Ascending aorta (tissue), 2 donors: Measurements from ENCODE around the gene SUPT3H. TPM values are rescaled to one million over a fixed set of nuclear protein-coding genes. Genes with fewer than 3 reads are reported as not detected.

ENCODE experiments used
- DNase-seq, 2 donors: peaks; one replicate each; pipeline ENCODE4 v3.0.0-alpha.2; 2019; ENCODE audit warnings: low spot score in 2 of 2
- H3K27ac ChIP-seq, 2 donors: fragments of 200-600 bp; sonication (generic); one replicate each; pipeline ENCODE4 v1.5.1; 2016 to 2017; ENCODE audit warnings: mild to moderate bottlenecking in 1 of 2
- H3K27me3 ChIP-seq: fragments of 200-600 bp; sonication (generic); one replicate; pipeline ENCODE4 v1.5.1; 2017
- H3K36me3 ChIP-seq, 2 donors: fragments of 200-600 bp; sonication (generic); one replicate each; pipeline ENCODE4 v1.5.1; 2016
- H3K4me1 ChIP-seq, 2 donors: fragments of 200-600 bp; sonication (generic); one replicate each; pipeline ENCODE4 v1.5.1; 2016 to 2017; ENCODE audit warnings: mild to moderate bottlenecking in 1 of 2
- H3K4me3 ChIP-seq, 2 donors: fragments of 200-600 bp; sonication (generic); one replicate each; pipeline ENCODE4 v1.5.1; 2016 to 2017; ENCODE audit warnings: mild to moderate bottlenecking in 1 of 2
- H3K9me3 ChIP-seq, 2 donors: fragments of 200-600 bp; sonication (generic); one replicate each; pipeline ENCODE4 v1.5.1; 2016
- intact Hi-C: fragments of 100-400 bp; cut with DNase I; formaldehyde crosslinking; loops from one replicate; pipeline ENCODE4 v1.15.1; 2023
- total RNA-seq: library from RNA; depleted of rRNA; stranded (reverse); fragments of >200 nt; gene quantifications from one replicate; pipeline ENCODE4 v1.1.0, GENCODE V29; 2016
- TF ChIP-seq, protein P1 (sequence below), 3 experiments: fragments of 200-600 bp in 2 of 3; fragments of 450-650 bp in 1 of 3; sonication (generic) in 2 of 3; IDR thresholded peaks; one replicate each; pipeline ENCODE4 v1.5.1; 2016 to 2019; ENCODE audit warnings: antibody characterized with exemption in 3 of 3, mild to moderate bottlenecking in 1 of 3, moderate library complexity in 1 of 3

Gene SUPT3H
- total RNA-seq, 1 donor from 2014 or later, result not detected

- no peaks in the 10 kb centered on the region for H3K36me3 ChIP-seq
- no peak overlapping the region for H3K4me3 ChIP-seq
- no peaks in the 10 kb centered on the region for H3K27me3 ChIP-seq
- H3K4me1 ChIP-seq, result no peaks in the 10 kb centered on the region
- TF ChIP-seq, protein P1, sequence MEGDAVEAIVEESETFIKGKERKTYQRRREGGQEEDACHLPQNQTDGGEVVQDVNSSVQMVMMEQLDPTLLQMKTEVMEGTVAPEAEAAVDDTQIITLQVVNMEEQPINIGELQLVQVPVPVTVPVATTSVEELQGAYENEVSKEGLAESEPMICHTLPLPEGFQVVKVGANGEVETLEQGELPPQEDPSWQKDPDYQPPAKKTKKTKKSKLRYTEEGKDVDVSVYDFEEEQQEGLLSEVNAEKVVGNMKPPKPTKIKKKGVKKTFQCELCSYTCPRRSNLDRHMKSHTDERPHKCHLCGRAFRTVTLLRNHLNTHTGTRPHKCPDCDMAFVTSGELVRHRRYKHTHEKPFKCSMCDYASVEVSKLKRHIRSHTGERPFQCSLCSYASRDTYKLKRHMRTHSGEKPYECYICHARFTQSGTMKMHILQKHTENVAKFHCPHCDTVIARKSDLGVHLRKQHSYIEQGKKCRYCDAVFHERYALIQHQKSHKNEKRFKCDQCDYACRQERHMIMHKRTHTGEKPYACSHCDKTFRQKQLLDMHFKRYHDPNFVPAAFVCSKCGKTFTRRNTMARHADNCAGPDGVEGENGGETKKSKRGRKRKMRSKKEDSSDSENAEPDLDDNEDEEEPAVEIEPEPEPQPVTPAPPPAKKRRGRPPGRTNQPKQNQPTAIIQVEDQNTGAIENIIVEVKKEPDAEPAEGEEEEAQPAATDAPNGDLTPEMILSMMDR (IDR thresholded peaks at IDR 0.05), result no peak
- intact Hi-C loops, result no loop called here
- DNase-seq, result no peak
- no peaks in the 10 kb centered on the region for H3K9me3 ChIP-seq
- H3K27ac ChIP-seq, result no peak overlapping the region
Observed at GRCh38 chr6:44850312-44850711, 527.4 kb downstream of the SUPT3H start.

GRCh38 chr6:44849806-44850205, 527.9 kb downstream of the SUPT3H start:
- TF ChIP-seq, protein P1 (IDR thresholded peaks at IDR 0.05), result no peak
- intact Hi-C loops, result no loop called here
- Histone ChIP-seq H3K36me3 (no peaks in the 10 kb centered on the region), H3K9me3 (no peaks in the 10 kb centered on the region), H3K27me3 (no peaks in the 10 kb centered on the region), H3K27ac (no peak overlapping the region), H3K4me3 (no peak overlapping the region), H3K4me1 (no peaks in the 10 kb centered on the region)
- no peak for DNase-seq

GRCh38 chr6:44843734-44844133, 534.0 kb downstream of the SUPT3H start:
- no peak overlapping the region for H3K4me3 ChIP-seq
- no peaks in the 10 kb centered on the region for H3K27me3 ChIP-seq
- no peak overlapping the region for H3K27ac ChIP-seq
- TF ChIP-seq, protein P1 (IDR thresholded peaks at IDR 0.05), result no peak
- no peaks in the 10 kb centered on the region for H3K4me1 ChIP-seq
- intact Hi-C loops, result no loop called here
- H3K36me3 ChIP-seq, result no peaks in the 10 kb centered on the region
- H3K9me3 ChIP-seq, result no peaks in the 10 kb centered on the region
- DNase-seq, result no peak

DNA sequence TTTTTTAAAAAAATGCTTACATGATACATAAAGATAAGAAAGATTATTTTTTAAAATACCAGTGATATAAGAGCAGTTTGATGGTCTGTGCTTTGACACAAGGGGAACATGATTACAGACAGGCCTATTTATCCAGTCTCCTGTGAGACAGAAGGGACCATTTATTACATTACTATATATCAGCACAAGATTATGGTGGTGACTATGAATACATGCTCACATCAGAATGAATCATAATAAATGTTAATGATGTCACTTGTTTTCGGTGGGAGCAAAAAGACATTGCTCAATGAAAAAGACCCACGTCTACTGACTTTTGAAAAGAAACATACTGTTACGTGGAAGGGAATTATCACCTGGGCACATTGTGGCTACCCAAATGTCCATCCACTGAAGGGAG, 535.1 kb downstream of the SUPT3H start:
- TF ChIP-seq, protein P1 (IDR thresholded peaks at IDR 0.05), result no peak
- no peak overlapping the region for H3K27ac ChIP-seq
- no peaks in the 10 kb centered on the region for H3K27me3 ChIP-seq
- H3K4me1 ChIP-seq, result no peaks in the 10 kb centered on the region
- no peak overlapping the region for H3K4me3 ChIP-seq
- no peaks in the 10 kb centered on the region for H3K36me3 ChIP-seq
- intact Hi-C loops, result no loop called here
- no peak for DNase-seq
- no peaks in the 10 kb centered on the region for H3K9me3 ChIP-seq

DNA sequence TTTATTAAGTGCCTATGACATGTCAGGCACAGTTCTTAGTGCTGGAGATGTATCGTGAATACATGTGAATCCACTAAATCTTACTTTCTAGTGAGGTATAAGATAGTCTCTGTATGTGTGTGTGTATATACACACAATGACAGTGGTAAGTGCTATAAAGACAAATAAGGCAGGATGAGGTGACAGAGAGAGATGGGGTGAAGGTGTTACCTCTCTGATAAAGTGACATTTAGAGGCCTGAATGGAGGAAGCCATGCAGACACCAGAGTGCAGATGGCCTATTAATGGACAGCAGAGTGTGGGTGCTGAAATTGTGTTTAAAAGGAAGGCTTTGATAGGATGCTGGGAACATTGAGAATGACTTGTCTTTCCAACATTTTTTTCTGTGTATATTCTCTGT, 535.9 kb downstream of the SUPT3H start:
- Histone ChIP-seq H3K27me3 (no peaks in the 10 kb centered on the region), H3K9me3 (no peaks in the 10 kb centered on the region), H3K4me3 (no peak overlapping the region), H3K4me1 (no peaks in the 10 kb centered on the region), H3K27ac (no peak overlapping the region), H3K36me3 (no peaks in the 10 kb centered on the region)
- intact Hi-C loops, result no loop called here
- TF ChIP-seq, protein P1 (IDR thresholded peaks at IDR 0.05), result no peak
- no peak for DNase-seq

DNA sequence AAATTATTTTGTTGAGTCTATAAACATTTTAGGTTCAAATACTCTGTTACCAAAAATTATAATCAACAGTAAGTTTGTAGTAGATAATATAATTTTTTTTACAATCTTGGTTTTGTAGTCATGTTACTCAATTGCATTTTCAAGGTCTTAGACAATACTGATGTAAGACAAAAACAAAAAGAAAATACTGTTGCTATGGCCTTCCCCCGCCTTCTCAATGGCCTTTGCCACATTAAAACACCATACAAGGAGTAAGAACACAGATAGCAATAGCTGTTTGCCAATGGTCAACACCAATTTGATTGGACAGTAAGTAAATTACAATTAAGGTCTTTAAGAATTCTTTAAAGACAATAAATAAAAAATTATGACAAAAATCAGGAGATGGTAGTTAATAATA, 540.0 kb downstream of the SUPT3H start:
- H3K36me3 ChIP-seq, result no peaks in the 10 kb centered on the region
- intact Hi-C loops, result no loop called here
- H3K4me1 ChIP-seq, result no peaks in the 10 kb centered on the region
- H3K27ac ChIP-seq, result no peak overlapping the region
- no peaks in the 10 kb centered on the region for H3K27me3 ChIP-seq
- H3K4me3 ChIP-seq, result no peak overlapping the region
- no peaks in the 10 kb centered on the region for H3K9me3 ChIP-seq
- no peak for DNase-seq
- TF ChIP-seq, protein P1 (IDR thresholded peaks at IDR 0.05), result no peak
